HEK293 (cell line): ENCODE data around the gene WDR91.

Source experiments
- REST ChIP-seq: fragments of 450-650 bp; formaldehyde crosslinking; IDR thresholded peaks from 2 replicates; pipeline ENCODE4 v1.5.1; 2016; ENCODE audit warnings: missing biosample characterization, missing genetic modification characterization
- ZBTB7A ChIP-seq: fragments of 450-650 bp; formaldehyde crosslinking; IDR thresholded peaks from 2 replicates; pipeline ENCODE4 v1.5.1; 2016; ENCODE audit warnings: low read depth, missing biosample characterization, missing genetic modification characterization
- ZNF121 ChIP-seq: fragments of 450-650 bp; formaldehyde crosslinking; IDR thresholded peaks from 2 replicates; pipeline ENCODE4 v1.5.1; 2016; ENCODE audit warnings: missing biosample characterization, missing genetic modification characterization
- ZNF488 ChIP-seq: fragments of 450-650 bp; formaldehyde crosslinking; IDR thresholded peaks from 2 replicates; pipeline ENCODE4 v1.5.1; 2016; ENCODE audit warnings: missing biosample characterization, missing genetic modification characterization
- ZNF501 ChIP-seq: fragments of 450-650 bp; formaldehyde crosslinking; IDR thresholded peaks from 2 replicates; pipeline ENCODE4 v1.5.1; 2016; ENCODE audit warnings: missing biosample characterization, missing genetic modification characterization
- ZNF513 ChIP-seq: fragments of 450-650 bp; IDR thresholded peaks from 2 replicates; pipeline ENCODE4 v1.5.1; 2018; ENCODE audit warnings: missing biosample characterization, missing genetic modification characterization
- ZNF658 ChIP-seq: fragments of 450-650 bp; formaldehyde crosslinking; IDR thresholded peaks from 2 replicates; pipeline ENCODE4; 2016; ENCODE audit warnings: missing biosample characterization, missing genetic modification characterization
- ZNF692 ChIP-seq: fragments of 450-650 bp; formaldehyde crosslinking; IDR thresholded peaks from 2 replicates; pipeline ENCODE4 v1.5.1; 2016; ENCODE audit warnings: missing biosample characterization, missing genetic modification characterization
- ZSCAN5A ChIP-seq: fragments of 450-650 bp; formaldehyde crosslinking; IDR thresholded peaks from 2 replicates; pipeline ENCODE4 v1.5.1; 2016; ENCODE audit warnings: missing biosample characterization, missing genetic modification characterization
- TF ChIP-seq, protein P1 (sequence below): fragments of 450-650 bp; formaldehyde crosslinking; IDR thresholded peaks from 2 replicates; pipeline ENCODE4 v1.5.1; 2016; ENCODE audit warnings: missing biosample characterization, missing genetic modification characterization
- TF ChIP-seq, protein P2 (sequence below): fragments of 450-650 bp; formaldehyde crosslinking; optimal IDR thresholded peaks from 2 replicates; pipeline ENCODE3; 2016; ENCODE audit warnings: missing biosample characterization, mild to moderate bottlenecking, missing genetic modification characterization

DNA sequence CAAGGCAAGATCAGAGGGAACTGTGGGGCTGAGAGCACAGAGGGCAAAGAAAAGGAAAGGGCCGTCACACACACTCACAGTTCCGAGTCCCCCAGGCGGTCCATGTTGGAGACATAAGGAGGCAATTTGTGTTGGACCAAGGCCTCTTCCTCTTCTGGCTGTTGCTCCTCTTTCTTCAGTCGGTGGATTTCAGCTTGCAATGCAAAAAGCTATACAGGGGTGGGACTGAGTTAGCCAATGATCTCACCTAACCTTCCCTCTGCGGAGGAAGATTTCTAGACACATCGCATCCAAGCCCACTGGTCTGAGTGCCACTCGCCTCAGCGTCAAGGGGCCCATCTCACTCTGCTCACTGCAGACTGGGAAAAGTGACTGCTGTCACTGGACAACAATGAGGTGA is 5.5 kb downstream of the WDR91 start:
- TF ChIP-seq ZBTB7A (tag by site-specific recombination) (no peak), ZNF501 (tag by site-specific recombination) (no peak), ZNF692 (tag by site-specific recombination) (no peak), ZSCAN5A (tag by site-specific recombination) (no peak), ZNF121 (tag by site-specific recombination) (no peak), ZNF488 (tag by site-specific recombination) (no peak), REST (tag by site-specific recombination) (no peak), ZNF658 (tag by site-specific recombination) (no peak), ZNF513 (tag by site-specific recombination) (no peak)
- TF ChIP-seq, protein P1, sequence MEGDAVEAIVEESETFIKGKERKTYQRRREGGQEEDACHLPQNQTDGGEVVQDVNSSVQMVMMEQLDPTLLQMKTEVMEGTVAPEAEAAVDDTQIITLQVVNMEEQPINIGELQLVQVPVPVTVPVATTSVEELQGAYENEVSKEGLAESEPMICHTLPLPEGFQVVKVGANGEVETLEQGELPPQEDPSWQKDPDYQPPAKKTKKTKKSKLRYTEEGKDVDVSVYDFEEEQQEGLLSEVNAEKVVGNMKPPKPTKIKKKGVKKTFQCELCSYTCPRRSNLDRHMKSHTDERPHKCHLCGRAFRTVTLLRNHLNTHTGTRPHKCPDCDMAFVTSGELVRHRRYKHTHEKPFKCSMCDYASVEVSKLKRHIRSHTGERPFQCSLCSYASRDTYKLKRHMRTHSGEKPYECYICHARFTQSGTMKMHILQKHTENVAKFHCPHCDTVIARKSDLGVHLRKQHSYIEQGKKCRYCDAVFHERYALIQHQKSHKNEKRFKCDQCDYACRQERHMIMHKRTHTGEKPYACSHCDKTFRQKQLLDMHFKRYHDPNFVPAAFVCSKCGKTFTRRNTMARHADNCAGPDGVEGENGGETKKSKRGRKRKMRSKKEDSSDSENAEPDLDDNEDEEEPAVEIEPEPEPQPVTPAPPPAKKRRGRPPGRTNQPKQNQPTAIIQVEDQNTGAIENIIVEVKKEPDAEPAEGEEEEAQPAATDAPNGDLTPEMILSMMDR (tag by site-specific recombination), result no peak
- TF ChIP-seq, protein P2, sequence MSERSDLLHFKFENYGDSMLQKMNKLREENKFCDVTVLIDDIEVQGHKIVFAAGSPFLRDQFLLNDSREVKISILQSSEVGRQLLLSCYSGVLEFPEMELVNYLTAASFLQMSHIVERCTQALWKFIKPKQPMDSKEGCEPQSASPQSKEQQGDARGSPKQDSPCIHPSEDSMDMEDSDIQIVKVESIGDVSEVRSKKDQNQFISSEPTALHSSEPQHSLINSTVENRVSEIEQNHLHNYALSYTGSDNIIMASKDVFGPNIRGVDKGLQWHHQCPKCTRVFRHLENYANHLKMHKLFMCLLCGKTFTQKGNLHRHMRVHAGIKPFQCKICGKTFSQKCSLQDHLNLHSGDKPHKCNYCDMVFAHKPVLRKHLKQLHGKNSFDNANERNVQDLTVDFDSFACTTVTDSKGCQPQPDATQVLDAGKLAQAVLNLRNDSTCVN, result no peak
